Hindlimb muscle (tissue), 1 donor: ENCODE results near the gene C16orf86. TPM values are rescaled to one million over a fixed set of nuclear protein-coding genes. Genes with fewer than 3 reads are reported as not detected.

Experiments used
- DNase-seq: peaks from one replicate; pipeline ENCODE4 v3.0.0-alpha.2; 2013
- polyA plus RNA-seq: library from polyadenylated mRNA; unstranded; fragments of 120-200 nt; gene quantifications from one replicate; pipeline ENCODE4 v1.2.1, GENCODE V29; 2013; ENCODE audit not compliant: insufficient read length

C16orf86 gene
- polyA plus RNA-seq, 1 donor: 2.6 TPM

GRCh38 chr16:67697422-67698185 is 31.0 kb downstream of the C16orf86 start:
- no peak for DNase-seq

- DNase-seq: no peak
Measured at GRCh38 chr16:67699265-67699664, 32.7 kb downstream of the C16orf86 start.

GRCh38 chr16:67701420-67701819 is 34.8 kb downstream of the C16orf86 start:
- DNase-seq: no peak

- no peak for DNase-seq
Measured at GRCh38 chr16:67702130-67702529, 35.5 kb downstream of the C16orf86 start.

GRCh38 chr16:67703626-67704025 is 37.0 kb downstream of the C16orf86 start:
- DNase-seq: no peak

- DNase-seq: no peak
Measured at GRCh38 chr16:67704110-67704509, 37.5 kb downstream of the C16orf86 start.

GRCh38 chr16:67707210-67707609 is 40.6 kb downstream of the C16orf86 start:
- no peak for DNase-seq

- no peak for DNase-seq
Measured at GRCh38 chr16:67707790-67708189, 41.2 kb downstream of the C16orf86 start.

- no peak for DNase-seq
Measured at GRCh38 chr16:67708368-67708771, 41.8 kb downstream of the C16orf86 start.

GRCh38 chr16:67709050-67709449 is 42.4 kb downstream of the C16orf86 start:
- no peak for DNase-seq

GRCh38 chr16:67710607-67711006 is 44.0 kb downstream of the C16orf86 start:
- no peak for DNase-seq

GRCh38 chr16:67713647-67714273 is 47.1 kb downstream of the C16orf86 start:
- DNase-seq: no peak

- no peak for DNase-seq
Measured at GRCh38 chr16:67714522-67714921, 47.9 kb downstream of the C16orf86 start.

GRCh38 chr16:67716097-67716496 is 49.5 kb downstream of the C16orf86 start:
- DNase-seq: no peak

Other genes with a start within 250 kb of the C16orf86 start
- gene HSD11B2, start 235.7 kb upstream of the C16orf86 start, polyA plus RNA-seq: 12.5 TPM
- gene ATP6V0D1, start 185.7 kb upstream of the C16orf86 start, polyA plus RNA-seq: 71.6 TPM
- gene AGRP, start 183.3 kb upstream of the C16orf86 start, polyA plus RNA-seq: not detected
- 64.8 TPM for gene RIPOR1, start 138.0 kb upstream of the C16orf86 start, polyA plus RNA-seq
- 43.9 TPM for gene CTCF, start 104.3 kb upstream of the C16orf86 start, polyA plus RNA-seq
- gene CARMIL2, start 21.7 kb upstream of the C16orf86 start, polyA plus RNA-seq: 0.81 TPM
- 17.4 TPM for gene ACD, start 6.6 kb upstream of the C16orf86 start, polyA plus RNA-seq
- gene PARD6A, start 5.9 kb upstream of the C16orf86 start, polyA plus RNA-seq: 0.89 TPM
- gene ENKD1, start 64 bp upstream of the C16orf86 start, polyA plus RNA-seq: 8.7 TPM
- gene GFOD2, start 52.5 kb downstream of the C16orf86 start, polyA plus RNA-seq: 15.8 TPM
- 28.8 TPM for gene RANBP10, start 139.7 kb downstream of the C16orf86 start, polyA plus RNA-seq
- gene TSNAXIP1, start 140.1 kb downstream of the C16orf86 start, polyA plus RNA-seq: 2.0 TPM
- 27.0 TPM for gene THAP11, start 175.5 kb downstream of the C16orf86 start, polyA plus RNA-seq
- gene NUTF2, start 180.1 kb downstream of the C16orf86 start, polyA plus RNA-seq: 127 TPM
- 36.6 TPM for gene CENPT, start 180.9 kb downstream of the C16orf86 start, polyA plus RNA-seq
- 126 TPM for gene EDC4, start 206.2 kb downstream of the C16orf86 start, polyA plus RNA-seq
- gene NRN1L, start 218.1 kb downstream of the C16orf86 start, polyA plus RNA-seq: 1.6 TPM
- gene PSKH1, start 226.4 kb downstream of the C16orf86 start, polyA plus RNA-seq: 23.0 TPM